GM06990 (cell line): Measurements from ENCODE around the gene PLTP.

ENCODE experiments used
- DNase-seq: peaks from one replicate; pipeline ENCODE4 v3.0.0-alpha.2; 2011; ENCODE audit not compliant: insufficient read length; ENCODE audit errors: extremely low read depth
- H3K27me3 ChIP-seq: replicated peaks from 2 replicates; pipeline ENCODE4 v1.6.0; 2011; ENCODE audit warnings: low read length; ENCODE audit not compliant: control insufficient read depth, insufficient read depth
- H3K36me3 ChIP-seq: 2 replicates; pipeline ENCODE4 v1.5.1; 2011; ENCODE audit warnings: low read length; ENCODE audit not compliant: control insufficient read depth, insufficient read depth
- H3K4me3 ChIP-seq: replicated peaks from 2 replicates; pipeline ENCODE4 v1.5.1; 2011; ENCODE audit warnings: low read depth, mild to moderate bottlenecking, control low read depth, low read length
- CTCF ChIP-seq: IDR thresholded peaks from 2 replicates; pipeline ENCODE4 v1.5.1; 2011; ENCODE audit warnings: low read length, control low read depth, mild to moderate bottlenecking, inconsistent platforms; ENCODE audit not compliant: insufficient read depth, poor library complexity, severe bottlenecking

PLTP gene

GRCh38 chr20:45892828-45893500 lies 19.0 kb downstream of the PLTP start:
- Histone ChIP-seq H3K36me3 (peaks cover 22% of the 10 kb centered on the region), H3K4me3 (no peak overlapping the region), H3K27me3 (no peaks in the 10 kb centered on the region)
- DNase-seq, result no peak
- no peak for TF ChIP-seq CTCF

GRCh38 chr20:45892049-45892825 lies 19.7 kb downstream of the PLTP start:
- DNase-seq, result no peak
- H3K4me3 ChIP-seq, result peak overlapping the region; percentile 80
- no peak for TF ChIP-seq CTCF
- peaks cover 19% of the 10 kb centered on the region for H3K36me3 ChIP-seq
- H3K27me3 ChIP-seq, result no peaks in the 10 kb centered on the region

GRCh38 chr20:45890985-45891983 lies 20.7 kb downstream of the PLTP start, which contains the start of the genes CTSA and NEURL2:
CTSA (plus strand) TSS chr20:45891335; CDS start chr20:45891569, 234 bp downstream.
NEURL2 (minus strand) TSS chr20:45891208; CDS start chr20:45890991, 217 bp downstream.
- DNase-seq, result peak; percentile 87
- no peak for TF ChIP-seq CTCF
- H3K27me3 ChIP-seq, result no peaks in the 10 kb centered on the region
- H3K36me3 ChIP-seq, result peaks cover 22% of the 10 kb centered on the region
- peak within 1 kb of the TSS; percentile 80 for H3K4me3 ChIP-seq

- peak; percentile 65 for DNase-seq
- Histone ChIP-seq H3K4me3 (peak overlapping the region; percentile 80), H3K36me3 (peaks cover 18% of the 10 kb centered on the region), H3K27me3 (no peaks in the 10 kb centered on the region)
- TF ChIP-seq CTCF, result peak; percentile 41
Measured at GRCh38 chr20:45890077-45890984, 21.6 kb downstream of the PLTP start.

GRCh38 chr20:45888681-45889080 lies 23.3 kb downstream of the PLTP start:
- no peak for TF ChIP-seq CTCF
- H3K36me3 ChIP-seq, result peaks cover 11% of the 10 kb centered on the region
- DNase-seq, result no peak
- no peaks in the 10 kb centered on the region for H3K27me3 ChIP-seq
- no peak overlapping the region for H3K4me3 ChIP-seq
